ENCODE results near the gene MOV10L1. TPM values are rescaled to one million over a fixed set of nuclear protein-coding genes. Genes with fewer than 3 reads are reported as not detected.

MOV10L1 gene
- total RNA-seq, 2 experiments from 2014 or later = 0.22 to 1.1 TPM

- DNase-seq (ENCODE audit: low spot score) = no peak
- Histone ChIP-seq H3K4me2 (ENCODE audit: low read length) (no peak overlapping the region), H3K36me3 (ENCODE audit: insufficient read depth, low read length) (no peaks in the 10 kb centered on the region), H4K20me1 (ENCODE audit: insufficient read depth, low read length) (no peaks in the 10 kb centered on the region), H3K9me3 (ENCODE audit: low read length) (0 out of 2 replicates have a peak, but pooled peaks cover 5% of the 10 kb centered on the region), H3K79me2 (ENCODE audit: insufficient read depth, low read depth, low read length) (no peaks in the 10 kb centered on the region), H3K27ac (ENCODE audit: low read depth, low read length, poor library complexity, severe bottlenecking) (no peak overlapping the region), H2AFZ (ENCODE audit: low read length) (no peak overlapping the region), H3K9me2 (ENCODE audit: insufficient read depth, low read length) (no peaks in the 10 kb centered on the region), H3K4me3 (ENCODE audit: low read depth, low read length, poor library complexity, severe bottlenecking) (no peak overlapping the region), H3K4me1 (ENCODE audit: insufficient read depth, low read length, poor library complexity, severe bottlenecking) (peaks cover 17% of the 10 kb centered on the region)
- CTCF ChIA-PET (ENCODE audit: unreplicated experiment) = no interaction called here
- TF ChIP-seq CTCF (conservative IDR thresholded peaks at IDR 0.05; ENCODE audit: low read length) (no peak), EZH2phosphoT487 (IDR thresholded peaks at IDR 0.05; ENCODE audit: borderline replicate concordance, low read depth, low read length) (no peak)
- BruUV-seq (replicated peaks) = no TSS peak
- intact Hi-C loops (cut with micrococcal nuclease; ENCODE audit: unreplicated experiment) = no loop called here
- POLR2A ChIA-PET = no interaction called here
Measured at GRCh38 chr22:50117168-50117762, 27.5 kb downstream of the MOV10L1 start.

GRCh38 chr22:50118129-50118528 is 28.3 kb downstream of the MOV10L1 start:
- no peak overlapping the region for H3K4me2 ChIP-seq (ENCODE audit: low read length)
- BruUV-seq (replicated peaks) = no TSS peak
- CTCF ChIA-PET (ENCODE audit: unreplicated experiment) = no interaction called here

More at GRCh38 chr22:50118129-50118528, 28.3 kb downstream of the MOV10L1 start:
- Histone ChIP-seq H3K36me3 (ENCODE audit: insufficient read depth, low read length) (no peaks in the 10 kb centered on the region), H3K4me3 (ENCODE audit: low read depth, low read length, poor library complexity, severe bottlenecking) (no peak overlapping the region), H3K4me1 (ENCODE audit: insufficient read depth, low read length, poor library complexity, severe bottlenecking) (peaks cover 10% of the 10 kb centered on the region), H3K9me3 (ENCODE audit: low read length) (peaks cover 10% of the 10 kb centered on the region; the same call in 1 of the 2 replicates), H3K79me2 (ENCODE audit: insufficient read depth, low read depth, low read length) (no peaks in the 10 kb centered on the region), H2AFZ (ENCODE audit: low read length) (no peak overlapping the region), H3K9me2 (ENCODE audit: insufficient read depth, low read length) (no peaks in the 10 kb centered on the region), H3K27ac (ENCODE audit: low read depth, low read length, poor library complexity, severe bottlenecking) (no peak overlapping the region), H4K20me1 (ENCODE audit: insufficient read depth, low read length) (no peaks in the 10 kb centered on the region)
- intact Hi-C loops (cut with micrococcal nuclease; ENCODE audit: unreplicated experiment) = no loop called here
- POLR2A ChIA-PET = interaction anchor here (0.6 kb wide), 1 partner anchor 590 kb away, joined by 3 read pairs; no protein-coding TSS in a partner anchor
- no peak for TF ChIP-seq EZH2phosphoT487 (IDR thresholded peaks at IDR 0.05; ENCODE audit: borderline replicate concordance, low read depth, low read length)
- TF ChIP-seq CTCF (conservative IDR thresholded peaks at IDR 0.05; ENCODE audit: low read length) = no peak
- DNase-seq (ENCODE audit: low spot score) = no peak
